ENCODE measurements around the gene ATAD5. TPM values are rescaled to one million over a fixed set of nuclear protein-coding genes. Genes with fewer than 3 reads are reported as not detected.
"Not testable (repeated sequence)": the region's sequence is repeated elsewhere in the genome, so short reads cannot be mapped to it uniquely, and the experiment has no call there.

Gene ATAD5
- total RNA-seq, 1 experiment from 2014 or later, result 14.1 TPM

GRCh38 chr17:30927756-30928155, 96.0 kb downstream of the ATAD5 start:
- H3K4me1 ChIP-seq (replicated peaks; ENCODE audit: insufficient read depth), result no peaks in the 10 kb centered on the region
- H3K36me3 ChIP-seq (ENCODE audit: low read depth), result no peaks in the 10 kb centered on the region
- H3K27me3 ChIP-seq (ENCODE audit: insufficient read depth, low read depth), result peaks cover 20% of the 10 kb centered on the region; the same call in 1 of the 2 replicates
- H3K9me3 ChIP-seq (ENCODE audit: insufficient read depth, low read depth), result no peaks in the 10 kb centered on the region
- ChIA-PET POLR2A (ENCODE audit: unreplicated experiment) (interaction anchor here (0.6 kb wide), 1 partner anchor 21 kb away, joined by 3 read pairs; no protein-coding TSS in a partner anchor), CTCF (no interaction called here)
- no peak overlapping the region for H3K27ac ChIP-seq
- TF ChIP-seq EZH2 (IDR thresholded peaks at IDR 0.05; ENCODE audit: low read depth), result no peak
- TF ChIP-seq CTCF (conservative IDR thresholded peaks at IDR 0.05), result no peak
- H3K4me3 ChIP-seq, result no peak overlapping the region
- H3K79me2 ChIP-seq (ENCODE audit: low read depth), result no peaks in the 10 kb centered on the region
- H3F3A ChIP-seq (ENCODE audit: insufficient read depth, low read depth), result no peaks in the 10 kb centered on the region
- H3K4me2 ChIP-seq, result no peak overlapping the region
- no peaks in the 10 kb centered on the region for H3K9me2 ChIP-seq (ENCODE audit: insufficient read depth)
- H2AFZ ChIP-seq, result no peak overlapping the region
- BruUV-seq (replicated peaks), result no TSS peak
- DNase-seq, result no peak
- intact Hi-C loops (cut with micrococcal nuclease; ENCODE audit: unreplicated experiment), result no loop called here
- H4K20me1 ChIP-seq (ENCODE audit: insufficient read depth), result no peaks in the 10 kb centered on the region

- H3K4me2 ChIP-seq, result no peak overlapping the region
- intact Hi-C loops (cut with micrococcal nuclease; ENCODE audit: unreplicated experiment), result no loop called here
- POLR2A ChIA-PET (ENCODE audit: unreplicated experiment), result no interaction called here
Observed at GRCh38 chr17:30928584-30928983, 96.8 kb downstream of the ATAD5 start.

GRCh38 chr17:30929081-30929633, 97.4 kb downstream of the ATAD5 start:
- Histone ChIP-seq H3K9me2 (ENCODE audit: insufficient read depth) (no peaks in the 10 kb centered on the region), H3K27ac (no peak overlapping the region), H3K4me3 (no peak overlapping the region), H3K4me2 (no peak overlapping the region), H2AFZ (no peak overlapping the region), H3K9me3 (ENCODE audit: insufficient read depth, low read depth) (no peaks in the 10 kb centered on the region), H3K79me2 (ENCODE audit: low read depth) (no peaks in the 10 kb centered on the region), H4K20me1 (ENCODE audit: insufficient read depth) (no peaks in the 10 kb centered on the region), H3K36me3 (ENCODE audit: low read depth) (no peaks in the 10 kb centered on the region), H3F3A (ENCODE audit: insufficient read depth, low read depth) (no peaks in the 10 kb centered on the region), H3K4me1 (replicated peaks; ENCODE audit: insufficient read depth) (no peaks in the 10 kb centered on the region), H3K27me3 (ENCODE audit: insufficient read depth, low read depth) (0 out of 2 replicates have a peak, but pooled peaks cover 11% of the 10 kb centered on the region)
- BruUV-seq (replicated peaks), result no TSS peak
- no peak for DNase-seq
- ChIA-PET POLR2A (ENCODE audit: unreplicated experiment) (no interaction called here), CTCF (no interaction called here)
- intact Hi-C loops (cut with micrococcal nuclease; ENCODE audit: unreplicated experiment), result no loop called here
- TF ChIP-seq CTCF (conservative IDR thresholded peaks at IDR 0.05), result no peak

More at GRCh38 chr17:30928584-30928983, 96.8 kb downstream of the ATAD5 start:
- H3F3A ChIP-seq (ENCODE audit: insufficient read depth, low read depth), result no peaks in the 10 kb centered on the region
- no peak for TF ChIP-seq CTCF (conservative IDR thresholded peaks at IDR 0.05)
- no peak for TF ChIP-seq EZH2 (IDR thresholded peaks at IDR 0.05; ENCODE audit: low read depth)
- no peaks in the 10 kb centered on the region for H3K9me2 ChIP-seq (ENCODE audit: insufficient read depth)
- no peak overlapping the region for H3K4me3 ChIP-seq
- no peak for DNase-seq
- H2AFZ ChIP-seq, result no peak overlapping the region
- H3K79me2 ChIP-seq (ENCODE audit: low read depth), result no peaks in the 10 kb centered on the region
- no peak overlapping the region for H3K27ac ChIP-seq
- H4K20me1 ChIP-seq (ENCODE audit: insufficient read depth), result no peaks in the 10 kb centered on the region
- CTCF ChIA-PET, result no interaction called here
- no peaks in the 10 kb centered on the region for H3K4me1 ChIP-seq (replicated peaks; ENCODE audit: insufficient read depth)
- no peaks in the 10 kb centered on the region for H3K9me3 ChIP-seq (ENCODE audit: insufficient read depth, low read depth)
- no peaks in the 10 kb centered on the region for H3K36me3 ChIP-seq (ENCODE audit: low read depth)
- no TSS peak for BruUV-seq (replicated peaks)
- H3K27me3 ChIP-seq (ENCODE audit: insufficient read depth, low read depth), result 0 out of 2 replicates have a peak, but pooled peaks cover 14% of the 10 kb centered on the region

GRCh38 chr17:30929861-30930260, 98.1 kb downstream of the ATAD5 start:
- BruUV-seq (replicated peaks); H3K9me3 ChIP-seq (ENCODE audit: insufficient read depth, low read depth); POLR2A ChIA-PET (ENCODE audit: unreplicated experiment); CTCF ChIA-PET; intact Hi-C loops (cut with micrococcal nuclease; ENCODE audit: unreplicated experiment); DNase-seq; H3K36me3 ChIP-seq (ENCODE audit: low read depth); H3K79me2 ChIP-seq (ENCODE audit: low read depth); H2AFZ ChIP-seq; H3K27ac ChIP-seq; H3K27me3 ChIP-seq (ENCODE audit: insufficient read depth, low read depth); H3K9me2 ChIP-seq (ENCODE audit: insufficient read depth); H3K4me2 ChIP-seq; H3F3A ChIP-seq (ENCODE audit: insufficient read depth, low read depth); H3K4me1 ChIP-seq (replicated peaks; ENCODE audit: insufficient read depth); H3K4me3 ChIP-seq; H4K20me1 ChIP-seq (ENCODE audit: insufficient read depth): not testable (repeated sequence)

Data from PC-9 (cell line).